HG03442 (cell line): ENCODE results near the gene GAPDHS.

ENCODE experiments used
- ATAC-seq: cut with Tn5 transposase; IDR thresholded peaks from one replicate; pipeline ENCODE4 v1.9.1; 2021; ENCODE audit warnings: mild to moderate bottlenecking, moderate library complexity; ENCODE audit not compliant: unreplicated experiment

Gene GAPDHS

GRCh38 chr19:35555301-35556005 lies 22.2 kb downstream of the GAPDHS start:
- no peak for ATAC-seq

- ATAC-seq: no peak
These were observed 22.9 kb downstream of the GAPDHS start for GRCh38 chr19:35556025-35556590.

GRCh38 chr19:35556846-35557538 lies 23.7 kb downstream of the GAPDHS start:
- ATAC-seq: no peak

GRCh38 chr19:35557539-35558399 lies 24.5 kb downstream of the GAPDHS start:
- no peak for ATAC-seq

- ATAC-seq: peak; percentile 21
These were observed 25.4 kb downstream of the GAPDHS start for GRCh38 chr19:35558400-35559280.

- ATAC-seq: peak; percentile 41
These were observed 26.0 kb downstream of the GAPDHS start for GRCh38 chr19:35559281-35559659.

GRCh38 chr19:35559781-35560180 lies 26.5 kb downstream of the GAPDHS start:
- ATAC-seq: no peak

GRCh38 chr19:35560271-35560670 lies 27.0 kb downstream of the GAPDHS start:
- no peak for ATAC-seq

GRCh38 chr19:35560677-35561076 lies 27.4 kb downstream of the GAPDHS start:
- no peak for ATAC-seq

GRCh38 chr19:35561436-35561835 lies 28.2 kb downstream of the GAPDHS start:
- no peak for ATAC-seq

- no peak for ATAC-seq
These were observed 29.1 kb downstream of the GAPDHS start for GRCh38 chr19:35562336-35562735.

GRCh38 chr19:35562776-35563175 lies 29.5 kb downstream of the GAPDHS start:
- ATAC-seq: no peak

- no peak for ATAC-seq
These were observed 30.1 kb downstream of the GAPDHS start, which contains the start of gene ATP4A for GRCh38 chr19:35563207-35563829. TSS of gene ATP4A (minus strand) at chr19:35563658. CDS start at chr19:35563629, 29 bp downstream.

GRCh38 chr19:35565016-35565856 lies 32.0 kb downstream of the GAPDHS start:
- no peak for ATAC-seq

GRCh38 chr19:35566738-35567137 lies 33.5 kb downstream of the GAPDHS start:
- ATAC-seq: no peak

GRCh38 chr19:35569281-35569781 lies 36.1 kb downstream of the GAPDHS start:
- ATAC-seq: no peak

GRCh38 chr19:35571406-35571965 lies 38.2 kb downstream of the GAPDHS start:
- ATAC-seq: no peak

- ATAC-seq: no peak
These were observed 44.7 kb downstream of the GAPDHS start for GRCh38 chr19:35577918-35578317.
